HG02938 (cell line): Measurements from ENCODE around the gene LAMA4.

Experiments
- ATAC-seq: cut with Tn5 transposase; IDR thresholded peaks from one replicate; pipeline ENCODE4 v1.9.1; 2021; ENCODE audit warnings: mild to moderate bottlenecking, moderate library complexity; ENCODE audit not compliant: unreplicated experiment

Gene LAMA4

GRCh38 chr6:112274774-112275173 is 20.4 kb upstream of the LAMA4 start:
- ATAC-seq: no peak

GRCh38 chr6:112272799-112273198 is 18.4 kb upstream of the LAMA4 start:
- ATAC-seq: no peak

- ATAC-seq: no peak
These were observed 16.4 kb upstream of the LAMA4 start for GRCh38 chr6:112270756-112271155.

GRCh38 chr6:112269979-112270566 is 15.7 kb upstream of the LAMA4 start:
- ATAC-seq: no peak

GRCh38 chr6:112269114-112269513 is 14.7 kb upstream of the LAMA4 start:
- no peak for ATAC-seq

GRCh38 chr6:112268654-112269053 is 14.3 kb upstream of the LAMA4 start:
- no peak for ATAC-seq

GRCh38 chr6:112268019-112268418 is 13.7 kb upstream of the LAMA4 start:
- no peak for ATAC-seq

GRCh38 chr6:112266331-112266730 is 12.0 kb upstream of the LAMA4 start:
- ATAC-seq: no peak

- no peak for ATAC-seq
These were observed 4.9 kb upstream of the LAMA4 start for GRCh38 chr6:112259337-112259675.

- no peak for ATAC-seq
These were observed 4.4 kb upstream of the LAMA4 start for GRCh38 chr6:112258642-112259336.

- no peak for ATAC-seq
These were observed 3.0 kb upstream of the LAMA4 start for GRCh38 chr6:112257178-112257855.

GRCh38 chr6:112254921-112255320 is 554 bp upstream of the LAMA4 start:
- no peak for ATAC-seq

GRCh38 chr6:112253498-112253840 is 898 bp downstream of the LAMA4 start:
- no peak for ATAC-seq

GRCh38 chr6:112252571-112253497 is 1.5 kb downstream of the LAMA4 start:
- ATAC-seq: no peak

GRCh38 chr6:112251171-112251875 is 3.0 kb downstream of the LAMA4 start:
- no peak for ATAC-seq

GRCh38 chr6:112249489-112249888 is 4.9 kb downstream of the LAMA4 start:
- ATAC-seq: no peak

- no peak for ATAC-seq
These were observed 7.1 kb downstream of the LAMA4 start for GRCh38 chr6:112247275-112247674.

- ATAC-seq: no peak
These were observed 8.7 kb downstream of the LAMA4 start for GRCh38 chr6:112245511-112246203.

- no peak for ATAC-seq
These were observed 10.2 kb downstream of the LAMA4 start for GRCh38 chr6:112243861-112244827.
